ENCODE results near the gene C9orf50.

The C9orf50 gene

GRCh38 chr9:129629251-129629820 lies 8.4 kb upstream of the C9orf50 start:
- no peak for DNase-seq

GRCh38 chr9:129628709-129629108 lies 7.8 kb upstream of the C9orf50 start:
- DNase-seq, result no peak

GRCh38 chr9:129627556-129628440 lies 6.9 kb upstream of the C9orf50 start:
- no peak for DNase-seq

- peak in 1 of 2 experiments; percentile 30 for DNase-seq
Observed at GRCh38 chr9:129626625-129627284, 5.9 kb upstream of the C9orf50 start.

GRCh38 chr9:129626079-129626624 lies 5.3 kb upstream of the C9orf50 start, which contains the start of gene NTMT1:
TSS of gene NTMT1 (plus strand) at chr9:129626163. CDS start at chr9:129632704, 6,541 bp downstream.
- DNase-seq, result peak; percentile 86 to 89

- no peak for DNase-seq
Observed at GRCh38 chr9:129624947-129625346, 4.0 kb upstream of the C9orf50 start.

DNA sequence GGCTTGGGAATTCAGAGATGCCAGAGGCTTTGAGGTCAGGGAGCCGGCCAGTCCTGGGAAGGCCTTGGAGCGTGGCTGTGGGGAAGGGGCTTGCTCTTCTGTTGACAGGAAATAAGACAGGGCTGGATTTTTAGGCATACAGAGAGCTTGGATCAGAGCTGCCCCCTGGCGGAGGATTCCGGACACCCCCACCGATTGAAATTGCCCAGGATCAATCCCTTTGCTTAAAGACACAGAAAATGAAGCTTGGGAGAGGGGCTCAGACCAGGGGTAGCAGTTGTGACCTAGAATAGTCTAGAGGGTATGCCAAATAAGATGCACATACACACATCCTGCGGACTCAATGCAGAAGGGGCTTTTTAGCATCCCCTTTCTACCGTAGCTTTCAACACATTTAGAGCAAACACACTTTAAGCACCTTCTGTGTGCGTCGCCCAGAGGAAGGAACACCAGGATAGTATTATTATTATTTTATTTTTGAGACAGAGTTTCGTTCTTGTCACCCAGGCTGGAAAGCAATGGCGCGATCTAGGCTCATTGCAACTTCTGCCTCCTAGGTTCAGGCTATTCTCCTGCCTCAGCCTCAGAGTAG lies 3.4 kb upstream of the C9orf50 start:
- DNase-seq, result peak; percentile 84 to 87

- DNase-seq, result no peak
Observed at GRCh38 chr9:129623331-129623730, 2.4 kb upstream of the C9orf50 start.

- no peak for DNase-seq
Observed at GRCh38 chr9:129619787-129620668, 873 bp downstream of the C9orf50 start.

- no peak for DNase-seq
Observed at GRCh38 chr9:129617167-129617566, 3.7 kb downstream of the C9orf50 start.

DNA sequence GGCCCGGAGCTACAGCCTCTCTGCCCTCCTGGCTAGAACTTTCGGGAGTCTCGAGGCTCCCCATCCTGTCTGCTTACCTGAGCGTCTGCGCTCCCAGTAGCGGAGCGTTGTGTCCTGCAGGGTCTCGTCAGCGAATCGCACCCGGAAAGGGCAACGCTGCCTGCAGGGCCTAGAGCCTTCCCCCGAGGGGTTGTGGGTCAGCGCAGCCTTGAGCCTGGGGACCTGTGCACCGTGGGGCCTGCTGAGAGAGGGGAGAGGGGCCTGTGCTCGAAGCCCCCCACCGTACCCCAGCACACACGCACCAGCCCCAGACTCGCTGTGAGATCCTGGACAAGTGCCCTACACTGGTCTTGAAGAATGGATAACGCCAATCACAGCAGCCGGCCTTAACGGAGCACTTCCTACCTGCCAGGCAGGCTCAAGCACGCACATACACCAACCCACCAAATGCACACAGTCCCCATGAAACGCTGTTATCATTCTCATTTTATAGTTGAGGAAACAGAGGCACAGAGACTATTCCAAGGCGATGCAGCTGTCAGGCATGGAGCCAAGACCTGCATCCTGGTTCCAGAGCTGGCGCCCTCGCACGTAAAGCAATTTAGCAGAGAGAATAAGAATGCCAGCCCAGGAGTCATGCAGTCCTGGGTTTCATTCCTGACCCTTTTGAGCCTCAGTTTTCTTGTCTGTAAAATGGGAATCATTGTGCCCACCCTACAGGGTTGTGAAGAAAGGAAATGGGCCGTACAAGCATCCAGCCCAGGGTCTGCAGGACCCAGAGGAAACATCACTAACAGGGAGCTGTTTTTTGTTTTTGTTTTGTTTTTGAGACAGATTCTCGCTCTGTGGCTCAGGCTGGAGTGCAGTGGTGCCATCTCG lies 5.3 kb downstream of the C9orf50 start:
- no peak for DNase-seq

DNA sequence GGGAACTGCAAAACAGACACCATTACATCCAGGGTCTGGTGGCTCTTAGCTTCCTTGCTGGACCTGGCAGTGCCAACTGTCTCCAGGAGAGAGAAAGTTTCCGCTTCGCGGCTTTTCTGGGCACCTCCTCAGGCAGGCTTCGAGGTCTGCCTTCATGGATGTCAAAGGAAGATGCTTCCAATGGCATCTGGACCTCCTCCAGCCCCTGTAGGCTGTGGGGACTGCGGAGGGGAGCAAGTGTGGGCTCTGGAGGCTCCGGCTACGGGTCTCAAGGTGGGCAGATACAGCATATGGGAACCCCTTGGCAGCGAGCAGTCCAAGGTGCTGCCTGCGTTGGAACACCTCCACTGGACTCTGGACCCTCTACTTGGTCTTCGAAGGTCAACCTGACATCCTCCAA lies 6.0 kb downstream of the C9orf50 start:
- no peak for DNase-seq

GRCh38 chr9:129613520-129614175 lies 7.3 kb downstream of the C9orf50 start:
- no peak for DNase-seq

DNA sequence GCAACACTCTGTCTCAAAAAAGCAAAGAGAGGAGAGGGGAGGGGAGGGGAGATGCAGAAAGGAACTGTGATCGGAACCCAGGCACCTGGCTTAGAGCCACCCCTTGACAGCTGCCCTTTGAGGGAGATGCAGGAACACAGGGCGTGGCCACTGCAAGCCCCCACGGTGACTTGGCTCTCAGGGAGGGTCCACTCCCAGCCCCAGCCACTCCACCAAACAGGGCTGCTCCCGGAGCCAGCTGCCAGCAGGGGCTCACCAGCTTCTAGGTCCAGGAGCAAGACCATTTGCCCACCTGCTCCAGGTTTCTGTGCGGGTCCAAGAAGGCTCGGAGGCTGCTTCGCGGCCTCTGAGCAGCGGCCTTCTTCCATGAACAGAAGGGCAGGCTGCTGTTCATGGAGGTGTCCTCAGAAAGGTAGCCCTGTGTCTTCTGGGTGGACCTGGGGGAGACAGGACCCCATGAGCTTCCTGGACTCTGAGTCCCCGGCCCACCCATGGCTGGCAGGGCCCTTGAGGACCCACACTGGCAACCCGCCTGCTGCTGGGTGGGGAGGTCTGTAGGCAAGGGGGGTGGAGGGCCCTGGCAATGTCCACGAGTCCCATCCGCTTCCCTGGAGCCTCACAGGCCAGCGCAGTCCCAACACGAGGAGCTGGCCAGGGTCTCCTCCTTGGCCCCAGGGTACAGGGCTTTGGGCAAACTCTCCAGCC lies 7.9 kb downstream of the C9orf50 start:
- no peak for DNase-seq

DNA sequence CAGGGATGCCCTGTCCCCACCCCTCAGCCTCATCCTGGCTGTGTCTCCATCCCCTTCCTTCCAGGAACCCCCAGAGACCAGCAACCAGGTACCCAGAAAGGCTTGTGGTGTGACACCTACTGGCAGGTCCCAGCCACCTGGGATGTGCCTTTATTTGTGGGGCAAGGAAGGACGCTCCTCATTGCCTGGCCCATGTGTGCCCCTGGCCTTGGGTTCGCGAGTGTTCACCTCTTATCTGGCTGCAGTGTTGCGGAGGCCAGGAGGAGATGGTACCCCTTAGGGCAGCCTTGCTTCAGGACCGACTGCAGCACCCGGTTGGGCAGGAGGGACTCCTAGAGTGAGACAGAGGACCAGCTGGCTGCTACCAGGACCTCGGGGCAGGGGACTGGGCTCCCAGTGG lies 8.8 kb downstream of the C9orf50 start:
- no peak for DNase-seq

DNA sequence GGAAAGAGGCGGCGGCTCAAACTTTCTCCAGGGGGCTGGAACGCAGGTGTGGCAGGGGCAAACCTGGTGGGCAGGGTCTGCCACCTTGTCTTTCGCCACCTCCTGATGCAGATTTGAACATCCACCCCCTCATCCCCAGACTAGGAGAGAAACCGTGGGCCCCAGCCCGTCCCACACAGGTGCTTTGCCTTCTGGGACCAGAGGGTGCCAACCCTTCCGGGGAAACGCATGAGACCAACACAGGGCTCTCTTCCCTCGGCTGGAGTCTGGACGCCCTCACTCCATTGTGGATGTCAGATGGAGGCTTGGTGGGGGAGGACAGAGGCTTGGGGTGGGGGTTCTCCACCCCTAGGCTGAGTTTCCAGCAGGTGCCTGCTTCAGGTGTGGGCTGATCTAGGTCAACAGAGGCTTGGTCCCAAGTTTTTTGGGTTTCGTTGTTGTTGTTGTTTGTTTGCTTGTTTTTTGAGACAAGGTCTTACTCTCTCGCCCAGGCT lies 9.5 kb downstream of the C9orf50 start:
- DNase-seq, result no peak

DNA sequence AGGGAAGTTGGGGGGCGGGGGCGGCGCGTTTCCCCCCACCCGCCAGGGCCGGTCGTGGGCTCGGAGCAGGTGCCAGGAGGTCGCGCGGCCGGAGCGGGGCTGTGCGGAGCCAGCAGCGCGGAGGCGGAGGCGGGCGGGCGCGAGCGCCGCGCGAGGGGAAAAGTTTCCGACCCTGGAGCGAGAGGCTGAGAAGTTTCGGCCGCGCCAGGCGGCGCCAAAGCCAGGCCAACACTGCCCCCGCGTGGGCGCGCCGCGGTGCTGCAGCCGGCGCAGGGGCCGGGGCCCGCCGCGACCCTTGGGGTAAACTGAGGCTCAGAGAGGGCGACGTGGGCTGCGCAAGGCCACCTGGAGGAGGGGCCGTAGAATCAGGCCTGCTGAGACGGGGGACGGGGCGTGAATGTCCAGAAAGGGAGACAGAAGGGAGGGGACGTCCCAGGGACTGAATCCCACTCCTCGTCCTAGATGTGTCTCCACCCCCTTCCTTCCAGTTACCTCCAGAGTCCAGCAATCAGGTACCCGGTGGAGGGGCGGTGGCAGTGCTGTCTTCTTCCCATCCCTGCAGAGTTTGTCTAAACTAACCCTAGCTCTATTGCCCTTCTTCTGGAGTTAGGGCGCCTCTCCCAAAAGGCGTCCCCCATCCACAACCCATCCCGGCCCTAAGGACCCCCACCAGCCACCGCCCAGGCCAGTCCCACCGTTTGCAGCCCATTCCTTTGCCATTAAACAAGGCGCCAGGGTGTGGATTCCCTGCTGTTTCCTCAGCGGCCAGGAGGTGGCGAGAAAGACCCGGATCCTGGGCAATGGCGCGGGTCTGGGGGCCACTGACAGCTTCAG lies 10.2 kb downstream of the C9orf50 start:
- peak; percentile 81 to 83 for DNase-seq

- no peak for DNase-seq
Observed at GRCh38 chr9:129610213-129610472, 10.8 kb downstream of the C9orf50 start.
